HG02763 (cell line): Measurements from ENCODE around the gene DLG2.
"Not testable (repeated sequence)": the region's sequence is repeated elsewhere in the genome, so short reads cannot be mapped to it uniquely, and the experiment has no call there.

Experiments used
- ATAC-seq: cut with Tn5 transposase; IDR thresholded peaks from one replicate; pipeline ENCODE4 v1.9.1; 2021; ENCODE audit warnings: mild to moderate bottlenecking, moderate library complexity; ENCODE audit not compliant: unreplicated experiment

DLG2 gene

DNA sequence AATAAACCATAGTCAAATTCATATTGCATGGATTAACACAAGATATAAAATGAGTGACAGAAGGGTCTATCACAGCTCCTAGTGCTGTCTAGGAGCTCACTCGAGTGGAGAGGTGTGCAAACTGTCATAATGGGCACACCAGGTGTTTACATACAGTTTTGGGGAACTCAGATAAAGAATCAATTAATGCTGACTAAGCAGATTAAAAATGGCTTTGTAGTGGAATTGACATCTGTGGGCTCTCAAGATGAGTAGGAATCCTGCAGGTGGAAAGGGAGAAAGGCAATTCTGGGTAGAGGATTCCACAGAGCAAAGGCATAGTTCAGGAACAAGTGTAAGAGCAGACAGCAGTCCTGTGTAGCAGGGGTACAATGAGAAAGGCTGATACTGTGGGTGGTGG, 1844.8 kb downstream of the DLG2 start:
- no peak for ATAC-seq

DNA sequence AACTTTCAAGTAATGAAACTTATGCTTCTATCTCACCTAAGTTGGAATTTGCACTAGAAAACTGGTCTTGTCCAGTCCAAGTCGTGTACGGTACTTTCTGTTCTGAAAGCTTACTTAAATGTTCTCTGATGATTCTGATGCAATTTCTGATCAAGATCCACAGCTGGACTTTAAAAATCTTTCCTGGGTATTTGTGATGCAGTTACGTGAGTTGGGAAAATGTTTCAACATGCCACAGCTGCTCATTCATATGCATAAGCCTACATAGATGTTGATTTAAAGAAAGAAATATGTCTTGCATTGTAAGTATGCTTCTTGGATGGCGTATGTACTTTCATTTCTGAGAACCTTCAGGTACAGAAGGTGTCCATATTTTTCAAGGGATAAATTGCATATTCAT, 1847.3 kb downstream of the DLG2 start:
- ATAC-seq: no peak

DNA sequence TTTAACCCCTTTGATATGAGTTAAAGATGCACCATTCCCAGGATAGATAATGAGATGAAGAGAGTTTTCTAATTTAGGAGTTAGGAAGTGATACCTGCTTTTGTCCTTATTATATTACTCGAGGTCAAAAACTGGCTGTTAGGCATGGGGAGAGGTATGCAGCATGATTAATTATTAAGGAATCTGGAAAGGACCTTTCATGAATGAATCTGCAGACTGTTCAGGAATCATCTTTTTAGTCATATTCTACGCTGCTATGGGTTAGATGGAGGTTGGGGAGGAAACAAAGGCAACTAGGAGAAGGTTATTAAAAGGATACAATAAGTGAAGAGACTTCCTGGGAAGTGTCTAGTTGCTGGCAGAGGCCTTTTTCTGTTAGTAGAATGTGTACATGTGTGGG, 1848.5 kb downstream of the DLG2 start:
- no peak for ATAC-seq

DNA sequence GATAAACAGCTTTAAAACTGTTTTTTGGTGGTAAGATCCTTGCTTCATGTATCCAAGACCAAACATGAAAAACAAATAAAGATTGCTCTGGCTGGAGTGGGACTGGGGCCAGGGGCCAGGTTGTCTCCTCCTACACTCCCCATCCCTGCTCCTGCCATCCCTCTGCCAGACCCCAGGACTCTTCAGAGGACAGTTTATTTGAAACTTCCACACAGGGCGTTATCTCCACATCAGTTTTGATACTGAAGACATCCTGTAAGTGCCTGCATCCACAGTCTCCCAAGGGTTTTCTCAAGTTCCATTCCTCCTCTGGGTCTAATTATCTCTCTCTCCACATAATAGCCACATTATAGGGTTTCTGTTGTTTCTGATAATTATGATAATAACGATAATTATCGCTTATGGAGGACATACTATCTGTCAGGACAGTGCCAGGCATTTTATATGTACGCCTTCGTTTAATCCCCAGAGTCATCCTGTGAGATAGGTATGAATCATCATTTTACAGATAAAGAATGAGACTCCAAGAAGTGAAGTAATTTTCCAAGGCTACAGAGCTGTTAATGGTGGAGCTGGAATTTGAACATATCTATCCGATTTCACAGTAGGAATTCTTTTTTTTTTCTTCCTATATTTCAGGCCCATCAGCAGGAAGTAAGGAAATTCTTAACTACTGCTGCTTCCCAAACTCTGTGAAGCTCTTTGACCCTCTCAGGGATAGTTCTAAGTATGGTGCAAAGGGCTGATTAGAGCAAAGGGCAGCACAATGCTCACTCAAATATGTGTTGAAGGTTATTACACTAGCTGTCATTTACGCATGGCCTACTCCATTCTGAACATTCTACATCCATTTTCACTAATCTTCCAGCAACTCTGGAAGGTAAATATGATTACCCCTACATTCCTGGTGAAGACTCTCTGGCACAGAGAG, 1852.9 kb downstream of the DLG2 start:
- no peak for ATAC-seq

DNA sequence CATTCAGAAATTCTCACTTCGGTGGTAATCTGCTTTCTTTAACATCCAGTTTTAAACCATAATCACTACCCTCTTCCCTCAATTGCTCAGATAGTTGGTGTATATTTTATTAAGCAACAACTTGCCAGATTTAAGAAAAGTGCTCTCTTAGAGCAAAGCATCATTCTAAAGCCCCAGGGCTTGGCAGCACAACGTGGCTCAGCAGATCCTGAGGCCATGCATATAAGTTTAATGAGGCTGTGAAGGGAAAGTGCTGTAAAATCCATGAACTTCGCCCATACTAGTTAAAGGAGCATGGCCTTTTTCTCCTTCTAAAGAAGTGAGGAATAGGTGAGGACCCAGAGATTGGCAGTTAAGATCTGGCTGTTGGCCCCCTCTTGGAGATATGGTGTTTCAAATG, 1858.7 kb downstream of the DLG2 start:
- no peak for ATAC-seq

DNA sequence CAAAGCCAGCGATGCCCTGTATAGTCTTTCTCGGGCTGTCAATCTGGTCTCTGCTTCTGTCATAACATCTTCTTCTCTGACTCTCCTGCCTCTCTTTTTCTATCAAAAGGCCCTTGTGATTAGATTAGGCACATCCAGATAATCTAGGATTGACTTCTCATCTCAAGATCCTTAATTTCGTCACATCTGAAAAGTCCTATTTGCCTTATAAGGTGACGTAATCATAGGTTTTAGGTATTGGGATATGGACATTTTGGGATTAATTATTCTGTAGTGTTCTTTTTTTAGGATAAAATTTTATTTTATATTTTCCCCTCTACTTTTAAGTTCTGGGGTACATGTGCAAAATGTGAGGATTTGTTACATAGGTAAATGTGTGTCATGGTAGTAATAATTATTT, 1860.2 kb downstream of the DLG2 start:
- ATAC-seq: no peak

DNA sequence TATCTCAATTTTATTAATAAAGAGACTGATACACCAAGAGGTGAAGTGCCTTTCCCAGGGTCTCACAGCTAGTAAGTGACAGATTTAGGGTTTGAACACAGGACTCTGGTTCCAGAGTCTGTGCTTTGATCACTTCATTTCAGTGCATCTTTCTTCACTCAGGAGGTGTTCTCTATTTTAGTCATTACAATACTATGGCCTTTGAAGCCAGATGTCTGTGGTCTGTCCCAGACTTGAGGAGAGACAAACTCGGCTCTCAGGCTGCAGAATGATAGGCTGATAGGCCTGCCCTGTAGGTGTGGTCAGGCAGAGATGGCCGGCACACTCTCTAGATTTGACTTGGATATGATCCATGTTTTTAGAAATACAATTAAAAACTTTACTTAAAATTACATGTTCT, 1862.5 kb downstream of the DLG2 start:
- no peak for ATAC-seq

DNA sequence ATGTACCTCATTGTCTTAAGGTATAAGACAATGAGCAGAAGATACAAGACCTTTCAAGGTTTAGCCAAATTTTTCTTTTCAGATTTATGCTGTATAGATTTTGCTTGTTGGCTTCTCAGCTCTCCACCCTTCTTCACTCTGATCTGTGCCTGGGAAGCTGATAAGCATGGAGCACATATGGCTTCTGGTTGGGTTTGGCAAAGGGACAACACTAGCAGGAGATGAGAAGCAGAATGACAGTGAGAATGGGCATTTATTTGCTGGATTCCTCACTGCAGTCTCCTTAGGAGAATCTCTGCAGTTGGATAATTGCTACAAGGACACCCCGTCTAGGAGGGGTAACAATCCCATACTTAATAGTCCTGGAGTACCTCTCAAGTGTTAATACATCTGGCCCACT, 1866.2 kb downstream of the DLG2 start:
- no peak for ATAC-seq

DNA sequence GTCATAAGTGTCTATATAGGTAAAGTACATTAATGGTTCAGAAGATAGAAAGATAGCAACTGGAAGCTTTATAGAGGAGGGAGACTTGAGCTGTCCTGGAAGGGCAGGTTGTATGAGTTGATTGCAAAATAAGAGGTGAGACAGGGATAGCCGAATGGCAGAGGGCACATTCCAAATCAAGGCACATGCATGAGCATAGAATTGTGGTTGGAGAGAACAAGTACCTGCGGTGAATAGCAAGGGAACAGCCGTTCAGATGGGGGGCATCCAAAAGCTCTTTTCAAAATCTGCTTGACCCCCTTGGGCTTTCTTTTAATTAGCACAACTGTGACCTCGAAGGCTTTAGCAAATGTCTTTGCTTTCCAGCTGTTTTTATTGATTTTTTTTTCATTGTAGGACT, 1868.0 kb downstream of the DLG2 start:
- ATAC-seq: no peak

DNA sequence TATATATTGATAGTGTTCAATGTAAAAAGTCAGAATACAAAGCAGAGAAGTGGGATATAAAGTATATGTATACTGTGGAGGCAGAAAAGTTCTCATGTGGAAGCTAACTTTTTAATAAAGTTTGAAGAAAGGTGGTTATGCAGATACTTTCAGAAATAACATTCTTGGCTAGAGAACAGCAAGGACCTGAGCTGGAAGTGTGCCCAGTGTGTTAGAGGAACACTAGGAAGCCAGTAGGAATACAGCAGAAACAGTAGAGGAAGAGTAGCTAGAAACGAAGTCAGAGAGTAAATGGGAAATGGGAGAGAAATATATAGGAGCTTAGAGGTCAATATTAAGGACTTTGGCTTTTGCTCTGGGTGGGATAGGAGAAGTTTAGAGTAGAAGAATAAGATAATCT, 1876.1 kb downstream of the DLG2 start:
- ATAC-seq: no peak

DNA sequence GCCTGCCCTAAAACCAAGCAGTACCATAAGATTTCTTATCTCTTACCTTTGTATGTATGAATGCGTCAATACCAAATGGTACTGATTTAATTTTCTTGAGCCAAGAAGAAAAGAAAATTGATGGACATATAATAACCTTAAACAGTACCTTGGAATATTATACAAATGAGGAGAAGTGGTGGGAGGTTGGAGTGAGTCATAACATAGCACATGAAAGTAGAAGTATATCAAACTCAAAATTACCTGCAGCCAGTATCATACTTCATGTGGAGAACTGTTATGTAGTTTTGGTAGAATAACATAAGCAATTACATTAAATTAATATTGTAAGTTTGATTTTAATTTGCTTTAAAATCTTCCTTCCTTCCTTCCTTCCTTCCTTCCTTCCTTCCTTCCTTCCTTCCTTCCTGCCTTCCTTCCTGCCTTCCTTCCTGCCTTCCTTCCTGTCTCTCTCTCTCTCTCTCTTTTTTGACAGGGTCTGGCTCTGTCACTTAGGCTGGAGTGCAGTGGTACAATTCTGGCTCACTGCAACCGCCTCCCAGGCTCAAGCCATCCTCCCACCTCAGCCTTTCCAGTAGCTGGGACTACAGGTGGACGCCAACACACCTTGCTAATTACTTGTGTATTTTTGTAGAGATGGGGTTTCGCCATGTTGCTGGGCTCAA, 1880.1 kb downstream of the DLG2 start:
- ATAC-seq: no peak

DNA sequence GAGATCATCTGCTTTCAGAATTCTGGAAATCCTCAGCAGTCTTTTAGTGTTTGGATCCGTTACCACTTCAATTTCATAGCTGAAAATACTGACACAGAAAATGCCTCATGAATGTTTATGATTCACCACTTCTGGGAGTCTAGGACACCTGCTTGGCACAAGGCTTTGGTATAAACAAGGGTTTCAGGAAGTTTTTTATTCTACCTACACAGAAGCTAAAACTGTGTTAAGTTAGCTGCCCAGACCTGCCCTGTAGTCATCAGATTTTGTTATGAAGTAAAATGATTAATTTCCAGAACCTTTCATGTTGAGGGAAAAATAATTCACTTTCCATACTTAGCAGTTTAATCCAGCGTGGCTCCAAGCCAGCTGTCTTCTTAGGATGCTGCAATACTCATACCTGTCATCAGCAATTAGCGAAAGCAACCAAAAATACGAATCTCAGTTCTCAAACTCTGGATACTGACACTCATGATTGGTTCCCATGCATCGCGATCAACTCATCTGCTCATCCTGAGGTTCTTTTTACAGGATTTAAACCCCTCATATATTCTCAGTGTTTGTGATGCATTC, 1882.4 kb downstream of the DLG2 start:
- ATAC-seq: no peak

DNA sequence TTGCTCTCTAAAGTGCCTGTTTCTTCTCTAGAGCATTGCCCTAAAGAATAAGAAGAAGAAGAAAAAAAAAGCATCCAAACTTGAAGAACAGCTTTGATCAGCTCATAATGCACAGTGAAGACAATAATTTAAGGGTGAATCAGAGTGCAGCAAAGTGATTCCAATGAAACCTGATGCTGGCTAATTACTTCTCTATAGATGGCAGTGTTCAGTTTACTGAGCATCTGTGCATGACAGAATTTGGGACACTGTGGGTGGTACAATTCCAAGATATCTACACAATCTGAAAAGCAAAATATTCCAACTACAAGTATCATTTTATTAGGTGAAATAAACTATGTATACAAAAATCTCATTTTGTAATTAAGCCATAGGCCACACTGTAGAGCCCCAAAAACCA, 1890.5 kb downstream of the DLG2 start:
- ATAC-seq: no peak

DNA sequence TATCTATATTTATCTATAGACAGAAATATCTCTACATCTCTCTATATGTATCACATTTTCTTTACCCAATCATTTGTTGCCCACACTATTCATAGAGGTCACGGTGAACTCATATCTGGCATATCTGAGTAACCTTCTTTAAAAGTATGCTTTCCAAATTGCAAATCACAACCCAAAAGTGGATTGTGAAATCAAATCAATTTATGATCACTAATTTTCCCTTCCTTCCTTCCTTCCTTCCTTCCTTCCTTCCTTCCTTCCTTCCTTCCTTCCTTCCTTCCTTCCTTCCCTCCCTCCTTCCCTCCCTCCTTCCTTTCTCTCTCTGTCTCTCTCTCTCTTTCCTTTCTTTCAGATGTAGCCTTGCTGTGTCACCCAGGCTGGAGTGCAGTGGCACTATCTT, 1893.0 kb downstream of the DLG2 start:
- no peak for ATAC-seq

DNA sequence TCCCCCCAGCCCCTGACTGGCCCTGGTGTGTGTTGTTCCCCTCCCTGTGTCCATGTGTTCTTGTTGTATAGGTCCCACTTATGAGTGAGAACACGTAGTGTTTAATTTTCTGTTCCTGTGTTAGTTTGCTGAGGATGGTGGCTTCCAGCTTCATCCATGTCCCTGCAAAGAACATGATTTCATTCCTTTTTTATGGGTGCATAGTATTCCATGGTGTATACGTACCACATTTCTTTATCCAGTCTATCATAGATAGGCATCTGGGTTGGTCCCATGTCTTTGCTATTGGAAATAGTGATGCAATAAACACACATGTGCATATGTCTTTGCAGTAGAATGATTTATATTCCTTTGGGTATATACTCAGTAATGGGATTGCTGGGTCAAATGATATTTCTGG, 1895.9 kb downstream of the DLG2 start:
- not testable (repeated sequence) for ATAC-seq

DNA sequence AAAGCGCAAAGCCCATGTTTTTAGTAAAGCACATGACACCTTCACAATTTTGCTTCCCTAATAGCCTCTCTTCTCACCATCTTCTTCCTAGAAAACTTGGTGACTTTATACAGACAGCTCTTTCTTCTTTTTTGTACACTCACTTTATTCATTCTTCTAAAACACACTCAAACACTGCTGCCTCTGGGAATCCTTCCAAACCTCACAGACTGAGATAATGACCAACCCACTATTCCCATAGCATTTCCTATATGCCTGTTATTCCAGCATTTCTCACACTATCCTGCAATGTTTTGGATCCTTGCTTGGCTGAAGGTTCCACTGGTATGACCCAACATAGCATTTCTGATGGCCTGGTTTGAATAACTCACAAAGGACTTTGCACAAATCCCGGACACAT, 1898.9 kb downstream of the DLG2 start:
- no peak for ATAC-seq

DNA sequence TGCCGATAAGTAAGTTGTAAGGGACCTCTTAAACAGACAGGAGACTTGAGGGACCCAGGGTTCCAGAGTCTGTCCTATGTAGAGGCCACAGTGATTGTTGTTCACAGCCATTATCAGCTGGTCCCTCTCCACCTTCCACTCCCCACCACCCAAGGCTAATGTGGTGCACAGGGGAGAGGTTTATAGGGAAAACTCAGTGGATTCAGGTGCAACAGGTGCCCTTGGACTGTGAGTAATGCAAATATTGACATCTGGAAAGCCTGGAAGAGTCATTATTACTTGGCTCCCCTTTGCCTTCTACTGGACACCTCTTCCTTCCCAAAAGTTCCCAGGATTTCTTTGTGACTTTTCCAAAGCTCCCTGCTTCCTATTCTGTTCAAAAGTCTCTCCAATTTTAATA, 1899.9 kb downstream of the DLG2 start:
- ATAC-seq: no peak

DNA sequence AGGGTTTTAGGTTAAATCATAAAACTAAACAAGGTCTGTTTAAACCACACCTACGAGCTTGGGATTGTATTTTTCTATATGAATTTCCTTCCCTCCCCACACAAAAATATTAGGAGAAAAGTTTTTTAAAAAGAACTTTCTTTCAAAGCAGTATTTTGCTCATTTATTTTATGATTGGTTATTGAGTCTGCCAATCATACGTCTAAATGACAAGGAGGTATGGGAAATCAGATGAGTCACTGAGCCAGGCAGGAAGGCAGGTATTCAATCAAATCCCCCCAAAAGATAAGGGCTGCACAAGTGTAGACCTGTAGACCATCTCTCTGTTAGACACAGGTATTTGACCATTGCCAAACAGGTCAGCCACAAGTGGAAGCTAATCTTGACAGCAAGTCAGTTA, 1900.8 kb downstream of the DLG2 start:
- no peak for ATAC-seq

DNA sequence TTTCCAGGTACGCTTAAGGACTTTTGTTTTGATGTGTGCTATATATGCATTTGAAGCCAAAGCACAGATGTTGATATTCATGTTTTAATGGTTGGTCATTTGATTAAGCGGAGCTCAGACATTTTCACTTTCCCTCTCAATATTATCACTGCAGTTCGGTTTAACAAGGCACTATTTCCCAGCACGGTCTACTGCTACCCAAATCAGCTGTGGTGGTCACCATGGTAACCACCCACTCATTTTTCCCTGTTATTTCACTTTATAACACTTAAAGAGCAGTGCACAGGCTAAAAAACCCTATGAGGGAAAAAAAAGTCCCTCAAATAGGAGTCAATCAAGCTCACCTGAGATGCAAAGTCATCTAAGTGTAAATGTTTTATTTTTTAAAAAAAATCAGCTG, 1901.4 kb downstream of the DLG2 start:
- ATAC-seq: no peak

DNA sequence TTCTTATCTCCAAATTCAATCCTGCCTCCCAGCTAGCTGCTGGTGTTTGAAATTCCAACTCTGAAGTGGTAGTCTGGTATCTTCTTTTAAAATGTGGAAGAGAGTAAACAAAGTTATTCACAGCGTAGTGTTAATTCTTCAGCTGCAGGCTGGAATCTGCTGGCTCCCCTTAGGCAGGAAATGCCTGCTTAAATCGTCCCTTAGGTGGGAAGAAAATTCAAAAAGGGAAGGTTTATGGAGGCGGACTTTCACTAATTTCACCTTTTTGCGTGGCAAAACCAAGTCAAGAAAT, 1901.9 kb downstream of the DLG2 start:
- ATAC-seq: no peak

DNA sequence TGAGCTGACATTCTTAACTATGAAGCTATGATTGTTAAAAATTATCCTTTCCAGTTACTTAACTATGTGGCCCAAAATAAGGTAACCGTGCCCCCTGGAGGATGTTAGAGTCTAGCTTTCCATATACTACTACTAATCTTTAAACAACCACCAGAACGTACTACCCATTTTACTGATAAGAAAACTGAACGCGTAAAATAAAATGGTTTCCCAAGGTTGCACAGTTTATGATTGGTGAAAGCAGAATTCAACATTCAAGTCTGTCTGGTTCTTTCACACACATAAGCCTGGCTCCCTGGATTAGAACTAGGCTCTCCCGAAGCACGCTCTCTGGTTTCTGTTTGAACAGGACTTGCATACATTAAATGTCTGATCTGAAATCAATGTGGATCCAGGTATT, 1903.1 kb downstream of the DLG2 start:
- no peak for ATAC-seq

DNA sequence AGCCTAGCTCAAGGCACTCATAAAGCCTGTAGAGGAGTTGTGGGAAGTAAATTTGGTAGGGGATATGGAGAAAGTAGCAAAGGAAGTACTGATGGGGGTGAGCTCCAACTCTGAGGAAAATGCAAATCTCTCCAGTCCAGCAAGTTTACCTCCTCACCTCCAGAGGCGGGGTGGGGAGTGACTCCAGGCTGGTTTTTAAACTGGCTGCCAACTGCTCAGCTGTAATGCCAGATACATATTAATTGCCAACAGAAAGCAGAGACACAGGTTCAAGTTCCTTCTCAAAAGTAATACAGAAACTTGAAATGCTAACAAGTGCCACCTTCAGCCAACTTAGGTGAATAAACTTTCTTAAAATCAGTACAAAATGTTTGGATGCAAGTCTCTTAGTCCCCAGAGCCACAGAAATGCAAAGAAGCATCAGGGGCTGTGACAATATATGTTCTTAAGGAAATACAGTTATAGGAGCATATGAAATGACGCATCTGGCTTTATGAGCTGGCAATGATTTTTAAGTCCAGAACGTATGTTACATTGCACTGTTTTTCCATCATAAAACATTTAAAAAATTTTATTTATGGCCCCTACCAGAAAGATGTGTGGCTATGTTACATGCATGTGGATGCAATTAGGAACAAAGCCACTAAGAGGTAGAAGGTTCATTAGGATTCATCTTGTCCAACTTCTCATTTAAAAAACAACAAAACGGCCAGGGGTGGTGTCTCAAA, 1904.6 kb downstream of the DLG2 start:
- no peak for ATAC-seq
